AG04450 (cell line): ENCODE results near the gene MEIS2. TPM values are rescaled to one million over a fixed set of nuclear protein-coding genes. Genes with fewer than 3 reads are reported as not detected.

Source experiments
- CTCF ChIA-PET: fragments of 300-600, 350-600 bp; formaldehyde crosslinking; extraction: SDS; loops from one replicate; lab custom pipeline; 2022; ENCODE audit warnings: antibody characterized with exemption, inconsistent platforms; lab: Charles Lee
- POLR2A ChIA-PET: fragments of 350-600 bp; formaldehyde crosslinking; extraction: SDS; loops from one replicate; lab custom pipeline; 2021; ENCODE audit warnings: antibody characterized with exemption, inconsistent platforms; lab: Yijun Ruan, JAX
- DNase-seq: peaks from one replicate; pipeline ENCODE4 v3.0.0-alpha.2; 2011; ENCODE audit warnings: low read depth, low spot score
- H3K27ac ChIP-seq: one replicate; pipeline ENCODE4 v1.5.1; 2012; ENCODE audit warnings: low read depth, low read length, control low read depth
- H3K27me3 ChIP-seq: one replicate; pipeline ENCODE4 v1.6.0; 2012; ENCODE audit warnings: low read length; ENCODE audit not compliant: control insufficient read depth, insufficient read depth
- H3K4me3 ChIP-seq: 2 replicates; pipeline ENCODE4 v1.5.1; 2011; ENCODE audit warnings: mild to moderate bottlenecking, low read depth, low read length, control low read depth
- H3K9me3 ChIP-seq: 2 replicates; pipeline ENCODE4 v1.5.1; 2012; ENCODE audit warnings: low read length; ENCODE audit not compliant: control insufficient read depth, insufficient read depth
- polyA plus RNA-seq: library from polyadenylated mRNA; depleted of rRNA; stranded (reverse); fragments of >200 nt; gene quantifications from 2 replicates; pipeline ENCODE4 v1.2.3, GENCODE V29; 2011
- TF ChIP-seq, protein P1 (sequence below): IDR thresholded peaks from 2 replicates; pipeline ENCODE4 v1.5.1; 2011; ENCODE audit warnings: low read depth, low read length, control low read depth, inconsistent platforms

MEIS2 gene
- polyA plus RNA-seq, 1 experiment = 31.7 TPM

DNA sequence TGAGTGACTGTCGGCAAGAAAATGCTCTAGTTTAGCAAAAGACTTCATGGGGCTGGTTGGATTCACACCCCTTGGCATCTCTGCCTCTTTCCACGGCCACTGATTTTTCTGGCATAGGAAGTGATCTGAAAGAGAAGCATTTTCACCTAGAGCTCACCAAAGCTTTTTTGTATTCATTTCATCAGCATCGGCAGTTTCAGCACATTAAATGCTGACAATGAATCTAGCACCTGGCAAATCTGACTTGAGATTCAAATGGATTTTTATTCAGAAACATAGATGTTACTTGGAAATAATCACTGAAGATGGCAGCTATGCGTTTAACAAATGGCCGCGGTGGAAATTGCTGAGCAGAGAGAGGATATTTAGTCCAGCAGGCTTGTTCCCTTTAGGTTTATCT is 155.9 kb downstream of the MEIS2 start:
- Histone ChIP-seq H3K27me3 (no peaks in the 10 kb centered on the region), H3K4me3 (no peak overlapping the region), H3K27ac (no peak overlapping the region), H3K9me3 (no peaks in the 10 kb centered on the region)
- TF ChIP-seq, protein P1, sequence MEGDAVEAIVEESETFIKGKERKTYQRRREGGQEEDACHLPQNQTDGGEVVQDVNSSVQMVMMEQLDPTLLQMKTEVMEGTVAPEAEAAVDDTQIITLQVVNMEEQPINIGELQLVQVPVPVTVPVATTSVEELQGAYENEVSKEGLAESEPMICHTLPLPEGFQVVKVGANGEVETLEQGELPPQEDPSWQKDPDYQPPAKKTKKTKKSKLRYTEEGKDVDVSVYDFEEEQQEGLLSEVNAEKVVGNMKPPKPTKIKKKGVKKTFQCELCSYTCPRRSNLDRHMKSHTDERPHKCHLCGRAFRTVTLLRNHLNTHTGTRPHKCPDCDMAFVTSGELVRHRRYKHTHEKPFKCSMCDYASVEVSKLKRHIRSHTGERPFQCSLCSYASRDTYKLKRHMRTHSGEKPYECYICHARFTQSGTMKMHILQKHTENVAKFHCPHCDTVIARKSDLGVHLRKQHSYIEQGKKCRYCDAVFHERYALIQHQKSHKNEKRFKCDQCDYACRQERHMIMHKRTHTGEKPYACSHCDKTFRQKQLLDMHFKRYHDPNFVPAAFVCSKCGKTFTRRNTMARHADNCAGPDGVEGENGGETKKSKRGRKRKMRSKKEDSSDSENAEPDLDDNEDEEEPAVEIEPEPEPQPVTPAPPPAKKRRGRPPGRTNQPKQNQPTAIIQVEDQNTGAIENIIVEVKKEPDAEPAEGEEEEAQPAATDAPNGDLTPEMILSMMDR = no peak
- DNase-seq = no peak
- ChIA-PET CTCF (no interaction called here), POLR2A (no interaction called here)

DNA sequence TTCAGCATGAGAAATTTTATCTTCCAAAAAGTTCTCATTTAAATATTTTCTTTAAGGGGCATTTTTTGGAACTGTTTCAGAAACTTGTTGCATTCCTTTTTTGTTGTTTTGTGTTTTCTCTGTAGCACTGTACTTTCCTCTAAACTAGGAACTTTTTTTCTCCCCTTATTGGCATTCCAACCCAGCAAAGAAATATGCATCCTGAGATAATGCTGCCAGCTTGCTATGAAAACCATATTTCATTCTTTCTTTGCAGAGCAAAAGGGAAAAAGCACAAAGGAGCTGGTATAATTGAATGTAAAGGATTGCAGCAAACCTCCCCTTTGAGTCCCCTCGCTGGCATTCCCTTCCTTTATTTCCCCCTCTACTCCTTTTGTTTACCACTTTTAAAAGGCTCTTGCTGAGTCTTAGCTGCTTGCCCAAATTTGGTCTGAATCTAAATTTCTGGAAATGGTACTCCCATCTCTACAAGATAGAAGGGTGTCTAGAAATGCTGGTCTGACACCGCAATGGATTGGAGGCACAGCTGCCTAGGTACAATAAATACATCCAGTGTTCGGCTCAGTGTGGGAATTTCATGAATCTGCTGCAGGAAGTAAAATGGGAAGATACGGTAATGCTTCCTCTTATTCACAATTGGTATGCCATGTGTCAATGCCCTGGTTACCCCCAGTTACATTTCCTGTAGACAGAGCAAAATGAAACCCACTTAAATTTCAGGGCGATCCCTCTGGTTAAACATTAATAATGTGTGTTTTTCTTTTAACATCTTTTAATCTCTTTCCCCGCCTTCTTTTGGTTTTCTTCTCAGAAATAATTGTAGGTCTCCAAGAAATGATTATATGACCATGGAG is 156.6 kb downstream of the MEIS2 start:
- DNase-seq = no peak
- Histone ChIP-seq H3K9me3 (no peaks in the 10 kb centered on the region), H3K27ac (no peak overlapping the region), H3K4me3 (no peak overlapping the region), H3K27me3 (no peaks in the 10 kb centered on the region)
- ChIA-PET POLR2A (no interaction called here), CTCF (no interaction called here)
- TF ChIP-seq, protein P1 = no peak

DNA sequence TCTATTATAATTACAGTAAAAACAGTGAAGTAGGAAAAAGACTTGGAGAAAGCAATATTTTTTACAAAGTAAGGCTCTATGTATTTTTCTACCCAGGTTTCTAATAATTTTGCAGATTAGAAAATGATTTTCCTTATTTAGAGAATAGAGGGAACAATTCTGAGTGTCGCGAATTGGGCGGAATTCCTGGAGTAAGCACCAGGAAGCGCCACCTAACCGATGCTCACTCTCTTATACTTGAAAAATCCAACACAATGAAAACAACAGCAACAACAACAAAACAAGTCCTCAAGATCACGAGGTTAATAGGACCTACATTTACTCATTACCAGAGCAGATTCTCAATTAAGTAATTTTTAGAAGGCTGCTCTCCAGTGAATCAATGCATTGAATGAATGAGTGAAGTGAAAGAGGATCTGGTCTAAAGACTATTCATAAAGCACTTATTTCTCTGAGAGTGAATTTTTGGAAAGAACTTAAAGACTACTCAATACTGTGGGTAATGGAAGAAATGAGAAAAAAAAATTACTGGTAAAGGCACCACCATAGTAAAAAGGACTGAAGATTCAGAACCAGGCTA is 158.0 kb downstream of the MEIS2 start:
- no peak overlapping the region for H3K27ac ChIP-seq
- no peaks in the 10 kb centered on the region for H3K27me3 ChIP-seq
- no peak for DNase-seq
- ChIA-PET POLR2A (no interaction called here), CTCF (no interaction called here)
- H3K4me3 ChIP-seq = no peak overlapping the region
- TF ChIP-seq, protein P1 = no peak
- no peaks in the 10 kb centered on the region for H3K9me3 ChIP-seq

DNA sequence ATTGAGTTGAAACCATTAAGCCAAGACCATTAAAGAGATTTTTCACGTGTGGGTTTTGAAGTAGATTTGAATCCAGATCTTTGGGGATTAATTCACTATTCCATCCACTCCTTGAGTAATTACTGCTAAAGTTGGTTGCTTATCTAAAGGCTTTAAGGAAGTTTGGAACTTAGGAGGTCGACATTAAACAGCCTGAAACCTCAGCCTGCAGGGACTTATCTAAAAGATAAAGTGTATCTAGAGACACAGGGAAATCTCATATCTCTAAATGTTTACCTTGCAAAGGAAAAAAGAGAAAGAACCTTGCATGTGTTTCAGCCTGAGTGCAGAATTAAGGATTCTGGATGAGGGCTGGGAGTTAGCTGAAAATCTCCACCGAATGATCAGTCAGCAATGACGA is 158.6 kb downstream of the MEIS2 start:
- no peak for DNase-seq
- TF ChIP-seq, protein P1 = no peak
- ChIA-PET POLR2A (no interaction called here), CTCF (no interaction called here)
- no peaks in the 10 kb centered on the region for H3K9me3 ChIP-seq
- no peak overlapping the region for H3K4me3 ChIP-seq
- no peak overlapping the region for H3K27ac ChIP-seq
- H3K27me3 ChIP-seq = no peaks in the 10 kb centered on the region

DNA sequence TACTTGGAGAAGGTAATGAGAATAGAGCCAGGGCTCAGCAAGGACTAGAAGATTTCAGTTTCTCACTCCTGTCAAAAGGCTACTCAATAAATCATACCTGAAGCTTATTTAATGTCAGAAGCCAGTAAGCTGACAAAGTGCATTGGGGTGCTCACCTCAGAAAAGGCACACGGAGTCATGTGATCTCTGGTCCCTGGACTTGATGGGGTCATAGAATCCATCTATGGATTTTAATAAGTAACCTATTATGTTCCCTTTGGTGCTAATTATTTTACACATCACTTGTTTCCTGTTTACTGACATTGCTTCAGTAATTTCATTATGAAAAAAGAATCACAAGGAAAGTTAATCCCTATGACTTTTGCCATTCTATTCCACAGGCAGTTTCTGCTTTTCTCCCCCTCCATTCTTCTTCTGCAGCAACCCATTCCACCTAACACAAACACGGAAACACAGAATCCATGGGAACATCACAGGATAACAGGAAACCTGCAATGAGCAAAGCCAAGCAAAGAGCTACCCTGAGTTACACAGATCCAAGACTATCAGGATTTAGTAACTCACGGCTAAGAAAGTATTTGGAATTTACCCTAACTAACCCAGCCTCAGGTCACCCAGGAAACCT is 159.6 kb downstream of the MEIS2 start:
- Histone ChIP-seq H3K9me3 (no peaks in the 10 kb centered on the region), H3K4me3 (no peak overlapping the region), H3K27me3 (no peaks in the 10 kb centered on the region), H3K27ac (no peak overlapping the region)
- ChIA-PET CTCF (no interaction called here), POLR2A (no interaction called here)
- TF ChIP-seq, protein P1 = no peak
- no peak for DNase-seq
